AG09309 (cell line): ENCODE results near the gene GAS2.
"Not testable (repeated sequence)": the region's sequence is repeated elsewhere in the genome, so short reads cannot be mapped to it uniquely, and the experiment has no call there.

Experiments used
- DNase-seq: peaks from one replicate; pipeline ENCODE4 v3.0.0-alpha.2; 2010; ENCODE audit warnings: low read depth
- H3K4me3 ChIP-seq: 2 replicates; pipeline ENCODE4 v1.5.1; 2011; ENCODE audit warnings: mild to moderate bottlenecking, low read depth, low read length, moderate library complexity; ENCODE audit not compliant: control insufficient read depth
- TF ChIP-seq, protein P1 (sequence below): IDR thresholded peaks from 2 replicates; pipeline ENCODE4 v1.5.1; 2011; ENCODE audit warnings: mild to moderate bottlenecking, low read depth, low read length, inconsistent platforms; ENCODE audit not compliant: insufficient read depth, control insufficient read depth; ENCODE audit errors: missing control alignments

The GAS2 gene

DNA sequence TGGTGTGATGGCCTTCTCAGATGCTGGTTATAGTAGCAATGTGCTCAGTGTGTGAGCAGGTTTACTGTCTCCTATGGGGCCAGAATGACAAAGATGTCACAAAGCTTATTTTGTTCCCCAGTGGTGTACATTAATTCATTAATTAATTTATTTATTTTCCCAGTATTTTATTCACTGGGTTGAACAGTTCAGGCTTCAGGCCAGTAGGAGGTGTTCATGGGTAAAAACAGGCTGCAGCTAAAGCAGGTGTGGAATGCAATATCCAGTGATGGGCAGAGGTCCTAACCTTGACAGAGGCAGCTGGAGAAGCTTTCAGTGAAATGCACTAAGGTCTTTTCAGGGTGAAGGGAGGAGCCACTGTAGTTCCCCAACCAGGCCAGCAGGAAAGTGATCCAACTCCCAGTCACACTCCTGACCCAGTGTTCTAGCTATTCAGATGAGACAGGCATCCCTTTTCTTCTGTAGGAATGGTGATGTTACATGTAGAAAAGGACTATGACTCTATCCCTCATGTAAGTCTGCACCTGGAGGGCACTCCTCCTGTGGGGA is 33.0 kb upstream of the GAS2 start:
- no peak for DNase-seq
- no peak overlapping the region for H3K4me3 ChIP-seq
- TF ChIP-seq, protein P1, sequence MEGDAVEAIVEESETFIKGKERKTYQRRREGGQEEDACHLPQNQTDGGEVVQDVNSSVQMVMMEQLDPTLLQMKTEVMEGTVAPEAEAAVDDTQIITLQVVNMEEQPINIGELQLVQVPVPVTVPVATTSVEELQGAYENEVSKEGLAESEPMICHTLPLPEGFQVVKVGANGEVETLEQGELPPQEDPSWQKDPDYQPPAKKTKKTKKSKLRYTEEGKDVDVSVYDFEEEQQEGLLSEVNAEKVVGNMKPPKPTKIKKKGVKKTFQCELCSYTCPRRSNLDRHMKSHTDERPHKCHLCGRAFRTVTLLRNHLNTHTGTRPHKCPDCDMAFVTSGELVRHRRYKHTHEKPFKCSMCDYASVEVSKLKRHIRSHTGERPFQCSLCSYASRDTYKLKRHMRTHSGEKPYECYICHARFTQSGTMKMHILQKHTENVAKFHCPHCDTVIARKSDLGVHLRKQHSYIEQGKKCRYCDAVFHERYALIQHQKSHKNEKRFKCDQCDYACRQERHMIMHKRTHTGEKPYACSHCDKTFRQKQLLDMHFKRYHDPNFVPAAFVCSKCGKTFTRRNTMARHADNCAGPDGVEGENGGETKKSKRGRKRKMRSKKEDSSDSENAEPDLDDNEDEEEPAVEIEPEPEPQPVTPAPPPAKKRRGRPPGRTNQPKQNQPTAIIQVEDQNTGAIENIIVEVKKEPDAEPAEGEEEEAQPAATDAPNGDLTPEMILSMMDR = no peak

DNA sequence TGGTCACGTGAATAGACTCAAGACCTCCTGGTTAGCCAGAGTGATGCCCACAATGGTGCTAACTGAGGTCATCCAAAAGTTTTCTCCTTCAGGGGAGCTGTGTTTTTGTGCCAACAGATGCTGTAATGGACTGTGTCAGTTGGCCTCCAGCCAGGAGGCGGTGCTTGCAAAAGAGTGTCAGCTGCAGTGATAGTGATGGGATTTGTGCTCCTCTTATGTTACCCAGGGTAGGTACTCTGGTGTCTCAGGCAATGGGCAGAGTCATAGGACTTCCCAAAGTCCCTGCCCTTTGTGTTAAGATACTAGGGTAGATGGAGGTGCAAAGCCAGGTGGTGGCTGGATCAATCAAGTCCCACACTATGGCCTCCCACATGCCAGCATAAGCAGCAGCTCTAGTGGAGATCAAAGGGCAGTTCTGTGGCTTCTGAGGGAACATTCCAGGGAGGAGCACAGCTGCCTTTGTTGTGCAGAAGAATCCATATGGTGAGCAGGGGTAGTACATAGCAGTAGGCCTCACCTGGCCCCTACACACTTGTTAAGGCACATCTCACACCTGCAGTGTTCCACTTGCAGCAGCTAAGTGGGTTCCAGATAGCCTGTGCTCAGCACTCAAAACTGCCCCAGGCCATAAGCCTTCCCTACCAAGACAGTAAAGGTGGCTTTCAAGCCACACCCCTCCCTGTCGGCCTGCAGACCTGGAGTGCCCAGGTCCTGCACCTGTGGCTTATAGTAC is 31.3 kb upstream of the GAS2 start:
- no peak overlapping the region for H3K4me3 ChIP-seq
- TF ChIP-seq, protein P1 = no peak
- no peak for DNase-seq

DNA sequence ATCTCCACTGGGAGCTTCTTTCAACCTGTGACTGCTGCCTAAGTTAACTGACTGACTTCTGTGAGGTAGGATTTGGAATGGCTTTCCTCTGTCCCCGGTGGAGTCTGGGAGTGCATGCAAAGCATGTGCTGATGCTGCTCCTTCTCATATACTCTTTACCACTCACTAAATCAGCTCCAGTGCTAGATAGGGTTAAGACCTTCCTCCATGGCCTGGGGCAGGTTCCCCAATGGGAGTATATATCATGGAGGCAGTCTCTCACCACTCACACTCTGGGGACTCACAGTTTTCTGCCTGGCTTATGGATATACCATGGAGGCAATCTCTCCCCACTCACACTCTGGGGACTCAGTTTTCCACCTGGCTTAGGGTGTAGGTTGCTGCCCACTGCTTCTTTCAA is 30.7 kb upstream of the GAS2 start:
- no peak overlapping the region for H3K4me3 ChIP-seq

DNA sequence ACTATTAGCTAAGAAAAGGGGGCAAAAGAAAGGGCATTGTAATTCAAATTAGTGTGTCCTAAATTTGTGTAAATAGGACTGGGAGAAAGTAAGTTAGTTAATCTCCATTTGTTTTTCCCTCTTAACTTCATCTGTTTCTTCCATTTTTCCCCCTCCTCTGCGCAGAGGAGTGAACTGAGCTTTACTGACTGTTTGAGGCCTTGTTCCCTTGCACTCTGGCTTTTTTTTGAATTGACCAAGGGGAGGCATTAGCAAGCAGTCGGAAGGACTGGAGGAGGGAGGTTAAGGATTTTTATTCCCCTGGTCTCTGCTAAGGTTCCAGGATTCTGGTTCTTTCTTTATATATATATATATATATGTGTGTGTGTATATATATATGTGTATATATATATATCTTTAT is 25.5 kb upstream of the GAS2 start:
- no peak for DNase-seq
- TF ChIP-seq, protein P1 = no peak
- no peak overlapping the region for H3K4me3 ChIP-seq

More for the DNA sequence above, 30.7 kb upstream of the GAS2 start:
- DNase-seq = no peak
- TF ChIP-seq, protein P1 = no peak

DNA sequence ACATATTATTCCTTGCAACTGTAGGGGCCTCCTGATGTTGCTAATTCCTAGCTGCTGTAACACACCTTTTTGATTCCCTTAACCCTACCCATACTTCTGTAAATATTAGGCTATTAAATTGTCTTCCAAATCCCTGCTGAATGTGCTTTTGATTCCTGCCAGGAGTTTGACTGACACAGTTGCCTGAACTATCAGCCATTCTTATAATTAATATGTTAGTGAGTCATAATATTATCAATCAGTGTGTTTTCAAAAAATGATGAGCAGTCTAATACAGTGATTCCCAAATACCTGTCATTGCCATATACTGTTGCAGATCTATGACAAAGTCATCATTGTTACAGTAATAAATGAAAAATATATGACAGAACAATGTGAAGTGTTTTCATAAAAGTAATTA is 24.9 kb upstream of the GAS2 start:
- no peak overlapping the region for H3K4me3 ChIP-seq
- TF ChIP-seq, protein P1 = no peak
- DNase-seq = no peak

DNA sequence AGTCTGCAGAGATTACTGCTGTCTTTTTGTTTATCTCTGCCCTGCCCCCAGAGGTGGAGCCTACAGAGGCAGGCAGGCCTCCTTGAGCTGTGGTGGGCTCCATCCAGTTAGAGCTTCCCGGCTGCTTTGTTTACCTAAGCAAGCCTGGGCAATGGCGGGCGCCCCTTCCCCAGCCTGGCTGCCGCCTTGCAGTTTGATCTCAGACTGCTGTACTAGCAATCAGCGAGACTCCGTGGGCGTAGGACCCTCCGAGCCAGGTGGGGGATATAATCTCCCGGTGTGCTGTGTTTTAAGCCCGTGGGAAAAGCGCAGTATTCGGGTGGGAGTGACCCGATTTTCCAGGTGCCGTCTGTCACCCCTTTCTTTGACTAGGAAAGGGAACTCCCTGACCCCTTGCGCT is 14.1 kb upstream of the GAS2 start:
- not testable (repeated sequence) for H3K4me3 ChIP-seq

DNA sequence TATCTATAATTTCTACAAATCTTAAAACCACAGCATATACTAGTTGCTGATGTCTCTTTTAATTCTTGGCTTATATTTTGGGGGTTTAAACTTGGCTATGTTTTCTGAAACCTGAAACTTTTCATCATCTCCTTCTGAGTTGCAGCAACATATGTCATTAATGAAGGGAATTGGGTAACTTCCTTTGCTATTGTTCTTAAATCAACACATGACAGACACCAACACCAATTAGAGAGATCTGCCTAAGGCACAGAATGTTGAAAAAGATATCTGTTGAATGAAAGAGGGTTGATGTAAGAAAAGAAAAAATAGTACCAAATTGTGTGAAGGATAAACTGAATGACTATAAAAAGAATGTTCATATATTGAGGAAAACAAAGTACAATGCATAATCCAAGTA is 10.3 kb upstream of the GAS2 start:
- TF ChIP-seq, protein P1 = no peak
- no peak for DNase-seq
- no peak overlapping the region for H3K4me3 ChIP-seq

More for the DNA sequence above, 14.1 kb upstream of the GAS2 start:
- not testable (repeated sequence) for DNase-seq
